GM04504 (cell line): ENCODE data around the gene RNF14.
"Not testable (repeated sequence)": the region's sequence is repeated elsewhere in the genome, so short reads cannot be mapped to it uniquely, and the experiment has no call there.

Experiments used
- DNase-seq: peaks from one replicate; pipeline ENCODE4 v3.0.0-alpha.2; 2012; ENCODE audit warnings: low read depth

The RNF14 gene

DNA sequence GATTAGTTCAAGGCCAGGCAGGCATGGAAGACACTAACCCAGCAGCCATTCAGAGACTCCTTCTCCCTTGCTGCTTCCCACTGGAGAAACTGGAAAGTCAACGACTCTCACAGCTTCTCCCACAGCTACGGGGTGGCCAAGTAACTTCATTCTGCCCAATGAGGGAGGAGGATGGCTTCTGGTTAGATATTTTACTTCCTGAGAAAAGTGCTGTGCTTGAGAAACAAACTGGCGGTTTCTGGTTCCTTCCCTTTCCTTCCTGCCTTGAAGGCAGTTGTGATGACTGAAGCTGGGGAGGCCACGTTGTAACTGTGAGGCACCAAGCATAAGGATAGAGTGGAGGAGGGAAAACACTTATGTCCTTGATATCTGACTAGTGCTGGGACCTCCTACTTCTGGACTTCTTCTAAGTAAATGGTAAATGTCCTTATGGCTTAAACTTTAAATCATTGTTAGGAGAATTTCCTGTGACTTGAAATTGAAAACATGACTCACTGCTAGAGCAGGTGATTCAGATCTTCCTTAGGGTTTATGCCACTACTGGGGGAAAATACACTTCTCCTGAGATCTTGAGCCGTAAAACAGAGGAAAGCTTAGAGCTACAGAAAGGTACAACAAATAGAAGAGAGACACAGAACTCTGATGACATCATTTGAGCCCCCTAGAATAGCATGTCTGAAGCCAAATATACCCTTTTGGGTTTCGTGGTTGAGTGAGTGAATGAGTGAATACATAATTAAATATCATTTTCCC, 47.1 kb downstream of the RNF14 start:
- no peak for DNase-seq

DNA sequence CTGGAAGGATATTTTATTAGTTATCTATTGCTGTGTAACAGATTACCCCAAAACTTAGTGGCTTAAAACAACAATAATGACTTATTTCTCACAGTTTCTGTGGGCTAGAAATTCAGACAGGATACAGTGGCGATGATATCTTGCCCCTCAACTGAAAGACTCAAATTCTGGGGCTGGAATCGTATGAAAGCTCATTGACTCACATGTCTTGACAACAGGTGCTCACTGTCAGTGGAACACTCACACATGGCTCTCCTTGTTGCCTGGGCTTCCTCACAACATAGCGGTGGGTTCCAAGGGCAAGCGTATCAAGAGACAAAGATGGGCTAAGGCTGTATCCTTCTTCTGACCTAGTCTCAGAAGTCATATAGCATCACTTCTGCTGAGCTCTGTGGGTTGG, 47.7 kb downstream of the RNF14 start:
- no peak for DNase-seq

DNA sequence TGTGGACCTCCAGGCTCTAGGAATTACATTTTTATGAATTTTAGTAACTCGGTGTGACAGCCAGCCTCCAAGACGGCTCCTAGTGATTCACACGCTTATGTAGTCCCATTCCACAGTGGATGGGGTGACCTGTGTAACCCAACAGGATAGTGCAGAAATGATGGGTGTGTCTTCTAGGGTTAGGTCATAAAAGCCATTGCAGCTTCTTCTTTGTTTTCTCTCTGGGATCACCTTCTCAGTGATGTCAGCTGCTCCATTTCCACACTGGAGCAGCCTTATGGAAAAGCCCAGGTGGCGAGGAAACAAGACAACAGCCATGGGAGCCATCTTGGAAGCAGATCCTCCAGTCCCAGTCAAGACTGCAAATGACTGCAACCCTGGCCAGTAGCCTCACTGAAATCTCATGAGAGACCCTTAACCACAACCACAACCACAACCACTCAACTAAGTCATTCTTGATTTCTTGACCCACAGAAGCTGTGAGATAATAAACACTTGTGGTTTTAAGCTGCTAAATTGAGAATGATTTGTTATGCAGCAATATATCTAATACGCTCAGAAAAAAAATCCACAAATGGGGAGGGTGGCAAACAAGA, 49.0 kb downstream of the RNF14 start:
- DNase-seq: no peak

DNA sequence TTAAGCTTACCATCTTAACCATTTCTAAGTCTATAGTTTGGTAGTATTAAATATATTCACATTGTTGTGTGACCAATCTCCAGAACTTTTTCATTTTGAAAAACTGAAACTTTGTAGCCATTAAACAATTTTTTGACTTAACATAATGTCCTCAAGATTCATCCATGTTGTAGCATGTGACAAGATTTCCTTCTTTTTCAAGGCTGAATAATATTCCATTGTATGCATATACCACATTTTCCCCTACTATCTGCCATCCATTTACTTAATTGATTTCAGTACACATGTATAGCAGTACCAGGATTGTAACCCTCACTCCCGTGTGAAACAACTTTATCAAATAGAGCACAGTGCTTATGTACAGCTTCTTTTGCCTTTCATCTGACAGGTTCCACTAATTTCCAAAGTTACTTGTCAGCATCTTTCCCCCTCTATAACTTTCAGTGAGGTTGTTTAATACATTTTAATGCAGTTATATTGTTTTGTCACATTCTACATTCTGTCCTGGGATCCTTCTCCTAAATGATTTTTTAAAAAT, 51.3 kb downstream of the RNF14 start:
- no peak for DNase-seq

DNA sequence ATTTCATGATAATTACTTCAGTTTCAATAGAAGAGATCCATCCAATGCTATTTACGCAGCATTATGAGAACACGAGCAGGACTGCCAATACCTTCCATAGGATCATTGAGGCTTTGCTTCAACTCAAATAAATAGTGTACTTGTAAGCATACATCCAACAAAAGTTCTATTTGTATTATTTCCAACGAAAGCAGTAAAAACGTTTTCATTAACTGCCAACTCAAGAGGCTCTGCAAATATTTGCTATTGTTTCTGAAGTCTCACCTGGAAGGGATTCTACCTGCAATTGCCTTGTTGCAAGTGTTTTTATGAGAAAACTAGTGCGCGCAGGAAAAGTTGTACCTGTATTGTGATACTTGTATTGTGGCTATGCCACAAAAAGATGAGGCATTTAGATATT, 54.9 kb downstream of the RNF14 start:
- no peak for DNase-seq

DNA sequence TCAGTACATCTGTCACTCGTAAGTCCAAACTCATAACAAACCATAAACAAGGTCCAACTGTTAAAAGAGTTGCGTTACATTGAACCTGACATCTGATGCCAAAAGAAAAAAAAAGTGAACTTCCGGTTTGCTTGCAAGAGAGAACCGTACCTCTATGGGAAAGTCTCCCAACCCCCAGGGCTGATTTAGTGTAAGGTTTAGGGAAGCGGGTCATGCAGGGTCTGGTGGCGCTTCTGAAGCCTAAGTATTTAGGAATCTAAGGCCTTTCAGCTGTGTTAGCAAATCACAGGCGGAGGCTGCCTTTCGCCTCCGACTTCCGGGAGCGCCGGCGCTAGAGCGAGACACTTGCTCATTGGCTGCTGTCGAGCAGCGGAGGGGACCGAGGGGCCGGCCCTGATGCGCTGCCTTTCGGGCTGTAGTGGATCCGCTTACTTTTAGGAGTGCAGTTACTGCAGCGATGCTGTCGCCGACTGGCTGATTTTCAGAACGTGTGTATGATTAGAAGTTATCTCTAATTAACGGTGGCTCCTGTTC, 55.9 kb downstream of the RNF14 start:
- peak; percentile 53 for DNase-seq

DNA sequence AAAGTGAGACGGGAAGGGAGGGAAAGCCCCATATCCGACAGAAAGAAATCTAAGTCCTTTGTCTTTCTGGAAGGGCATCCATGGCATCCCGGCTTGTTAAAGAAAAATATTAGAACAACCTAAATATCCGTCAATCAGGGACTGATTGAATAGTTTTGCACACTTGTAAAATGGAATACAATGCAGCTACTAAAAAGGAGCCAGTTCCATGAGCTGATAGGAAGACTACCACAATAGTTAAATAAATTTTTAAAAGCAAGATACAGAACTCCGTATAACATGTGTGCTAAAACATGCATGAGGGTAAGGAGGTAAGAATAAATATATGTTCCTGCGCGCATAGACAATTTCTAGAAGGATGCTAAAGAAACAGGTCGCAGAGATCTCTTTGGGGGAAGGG, 56.7 kb downstream of the RNF14 start:
- DNase-seq: no peak

DNA sequence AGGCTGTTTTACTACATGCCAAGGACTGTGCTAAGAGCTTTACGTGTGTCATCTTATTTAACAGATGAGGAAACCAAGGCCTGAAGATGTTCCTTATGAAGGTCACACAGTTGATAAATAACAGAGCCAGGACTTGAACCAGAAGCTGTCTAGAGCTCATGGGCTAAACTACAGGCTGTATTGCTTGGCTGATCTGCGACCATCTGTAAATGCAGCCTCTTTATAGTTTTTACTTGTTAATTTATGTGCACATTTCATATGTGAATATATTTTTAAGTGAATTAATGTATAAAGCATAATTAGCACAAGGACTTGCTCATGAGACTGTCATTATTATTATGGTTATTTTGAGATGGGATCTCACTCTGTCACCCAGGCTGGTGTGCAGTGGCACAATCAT, 63.2 kb downstream of the RNF14 start:
- no peak for DNase-seq

DNA sequence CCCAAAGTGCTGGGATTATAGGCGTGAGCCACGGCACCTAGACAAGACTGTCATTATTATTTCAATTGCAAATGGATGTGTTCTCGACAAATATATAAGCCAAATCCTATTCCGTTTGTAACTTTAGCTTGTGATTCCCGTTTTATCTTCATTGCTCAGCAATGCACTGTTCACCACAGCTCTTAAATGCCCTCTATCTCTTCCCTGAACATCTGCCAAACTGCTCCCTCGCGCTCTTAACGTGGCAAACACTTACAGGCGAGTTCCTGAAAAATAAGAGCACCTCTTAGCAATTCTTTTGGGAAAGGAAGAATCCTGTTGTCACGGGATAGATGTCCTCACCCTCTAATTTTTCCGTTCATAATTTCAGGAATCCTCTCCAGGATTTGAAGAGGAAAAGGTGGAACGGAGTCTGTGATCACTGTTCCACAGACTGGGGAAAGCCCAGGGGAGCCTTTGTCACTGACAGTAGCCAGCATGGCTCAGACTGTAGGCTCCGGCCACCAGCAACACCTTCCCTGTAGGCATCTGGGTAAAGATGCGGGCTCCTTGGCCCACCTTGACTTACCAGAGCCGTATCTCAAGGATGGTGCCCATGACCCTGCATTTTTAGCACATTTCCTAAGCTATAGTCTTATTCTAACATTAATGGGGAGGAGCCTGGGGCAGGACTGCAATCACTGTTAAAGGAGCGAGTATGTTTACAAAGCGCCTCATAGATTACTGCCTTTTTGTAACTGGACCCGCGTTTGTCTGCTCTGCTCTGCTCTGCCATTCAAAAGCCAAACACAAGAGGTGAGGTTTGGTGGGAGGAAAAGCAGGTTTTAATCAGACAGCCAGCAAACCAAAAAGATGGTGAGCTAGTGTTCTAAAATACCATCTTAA, 64.1 kb downstream of the RNF14 start:
- DNase-seq: no peak

DNA sequence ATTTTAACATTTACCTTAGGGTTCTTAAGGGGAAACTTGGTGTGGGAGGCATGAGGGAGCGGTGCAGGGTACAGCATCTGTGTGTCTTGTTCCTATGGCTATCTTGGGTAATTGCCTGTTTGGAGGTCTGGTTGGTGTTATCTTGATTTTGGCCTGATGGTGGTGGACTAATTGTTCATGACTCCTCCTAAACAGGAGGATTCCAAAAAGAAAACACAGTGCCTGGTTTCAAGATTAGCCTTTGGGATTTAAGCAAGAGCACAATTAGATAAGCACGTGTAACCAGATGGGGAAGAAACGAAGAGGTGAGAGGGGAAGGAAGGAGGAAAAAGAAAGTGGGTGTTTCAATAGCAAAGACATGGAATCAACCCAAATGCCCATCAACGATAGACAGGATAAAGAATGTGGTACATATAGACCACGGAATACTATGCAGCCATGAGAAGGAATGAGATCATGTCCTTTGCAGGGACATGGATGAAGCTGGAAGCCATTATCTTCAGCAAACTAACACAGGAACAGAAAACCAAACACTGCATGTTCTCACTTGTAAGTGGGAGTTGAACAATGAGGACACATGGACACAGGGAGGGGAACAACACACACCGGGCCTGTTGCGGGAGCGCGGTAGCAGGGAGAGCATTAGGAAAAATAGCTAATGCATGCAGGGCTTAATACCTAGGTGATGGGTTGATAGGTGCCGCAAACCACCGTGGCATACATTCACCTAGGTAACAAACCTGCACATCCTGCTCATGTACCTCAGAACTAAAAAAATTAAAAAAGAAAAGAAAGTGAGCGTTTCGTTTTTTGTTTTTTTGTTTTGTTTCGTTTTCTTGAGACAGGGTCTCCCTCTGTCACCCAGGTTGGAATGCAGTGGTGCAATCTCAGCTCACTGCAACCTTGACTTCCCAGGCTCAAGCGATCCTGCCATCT, 65.0 kb downstream of the RNF14 start:
- DNase-seq: not testable (repeated sequence)

DNA sequence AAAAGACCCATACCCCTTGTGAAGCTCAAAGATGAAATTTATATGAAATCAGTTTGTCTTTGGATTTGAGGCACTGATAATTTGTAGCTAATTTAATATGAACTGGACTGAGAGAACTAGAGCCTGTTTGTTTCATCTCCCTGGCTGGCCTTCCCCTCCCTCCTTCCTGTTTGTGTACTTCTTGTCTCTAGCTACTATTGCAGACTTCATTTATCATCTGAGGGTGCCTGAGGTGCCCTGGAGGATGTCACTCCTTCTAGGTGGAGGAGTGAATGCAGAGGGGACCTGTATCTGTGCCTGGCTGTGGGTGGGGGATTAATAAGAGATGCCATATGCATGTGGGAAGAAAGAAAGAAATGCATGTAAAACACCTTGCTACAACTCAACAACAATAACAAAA, 66.1 kb downstream of the RNF14 start:
- DNase-seq: no peak

DNA sequence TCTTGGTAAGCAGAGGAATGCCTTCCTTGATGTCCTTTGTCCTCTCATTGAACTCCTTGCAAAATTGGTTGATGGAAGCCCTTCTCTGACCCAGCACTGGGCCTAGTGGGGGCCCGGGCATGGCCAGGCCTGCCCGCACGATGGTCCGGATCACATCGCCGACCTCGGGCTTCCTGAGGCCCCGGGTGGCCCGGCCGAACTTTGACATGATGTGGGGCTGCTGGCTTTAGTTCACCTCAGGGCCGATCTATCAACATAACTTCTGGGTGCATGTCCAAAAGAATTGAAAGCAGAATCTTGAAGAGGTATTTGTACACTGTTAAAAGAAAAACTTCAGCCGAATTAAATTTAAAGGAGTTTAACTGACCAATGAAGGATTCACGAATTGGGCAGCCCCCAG, 68.0 kb downstream of the RNF14 start:
- no peak for DNase-seq

DNA sequence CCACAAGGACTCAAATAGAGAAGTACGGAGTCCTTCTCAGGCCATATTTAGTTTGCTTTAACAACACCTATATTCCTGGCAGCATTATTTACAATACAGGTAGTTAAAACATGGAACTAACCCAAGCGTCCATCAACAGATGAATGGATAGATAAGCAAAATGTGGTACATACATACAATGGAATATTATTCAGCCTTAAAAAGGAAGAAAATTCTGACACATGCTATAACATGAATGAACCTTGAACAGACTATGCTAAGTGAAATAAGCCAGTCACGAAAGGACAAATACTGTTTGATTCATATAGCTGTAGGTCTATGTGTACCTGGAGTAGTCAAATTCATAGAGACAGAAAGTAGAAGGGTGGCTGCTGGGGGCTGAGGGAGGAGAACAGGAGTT, 68.7 kb downstream of the RNF14 start:
- not testable (repeated sequence) for DNase-seq

DNA sequence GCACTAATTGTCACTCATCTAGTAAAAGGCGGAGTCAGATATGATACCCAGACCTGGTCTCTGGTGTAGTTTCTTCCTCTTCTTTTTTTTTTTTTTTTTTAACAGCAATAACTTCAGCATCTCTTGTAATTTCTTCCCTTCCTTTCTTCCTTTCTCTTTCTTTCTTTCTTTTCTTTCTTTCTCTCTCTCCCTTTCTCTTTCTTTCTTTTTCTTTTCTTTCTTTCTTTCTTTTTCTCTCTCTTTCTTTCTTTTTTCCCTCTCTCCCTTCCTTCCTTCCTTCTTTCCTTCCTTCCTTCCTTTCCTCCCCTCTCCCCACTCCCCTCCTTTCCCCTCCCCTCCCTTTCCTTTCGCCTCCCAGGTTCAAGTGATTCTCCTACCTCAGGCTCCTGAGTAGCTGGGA, 69.8 kb downstream of the RNF14 start:
- no peak for DNase-seq
